Astrocyte (in vitro differentiated cells and primary cell): Measurements from ENCODE around the gene SNX2. TPM values are rescaled to one million over a fixed set of nuclear protein-coding genes. Genes with fewer than 3 reads are reported as not detected.

Experiments
- DNase-seq: peaks from one replicate; pipeline ENCODE4 v3.0.0-alpha.2; 2010; ENCODE audit warnings: low read depth
- FAIRE-seq: peaks from 2 replicates; lab custom pipeline; 2011; peaks lifted over from hg19 to GRCh38; lab: Jason Lieb, UNC
- H2AFZ ChIP-seq: 2 replicates; pipeline ENCODE4 v1.6.0; 2012; ENCODE audit warnings: low read depth, low read length, inconsistent platforms
- H3K27ac ChIP-seq: 2 replicates; pipeline ENCODE4 v1.5.1; 2011; ENCODE audit warnings: low read depth, low read length, inconsistent platforms
- H3K27me3 ChIP-seq: 2 replicates; pipeline ENCODE4 v1.6.0; 2011; ENCODE audit warnings: low read length, inconsistent platforms; ENCODE audit not compliant: insufficient read depth
- H3K36me3 ChIP-seq: 2 replicates; pipeline ENCODE4 v1.5.1; 2011; ENCODE audit warnings: low read length, inconsistent platforms; ENCODE audit not compliant: insufficient read depth
- H3K4me1 ChIP-seq: 2 replicates; pipeline ENCODE4 v1.5.1; 2011; ENCODE audit warnings: low read length, inconsistent platforms; ENCODE audit not compliant: insufficient read depth
- H3K4me2 ChIP-seq: 2 replicates; pipeline ENCODE4 v1.6.0; 2012; ENCODE audit warnings: low read length, inconsistent platforms
- H3K4me3 ChIP-seq: 2 replicates; pipeline ENCODE4 v1.5.1; 2011; ENCODE audit warnings: low read depth, mild to moderate bottlenecking, low read length, inconsistent platforms; ENCODE audit not compliant: insufficient read depth
- H3K79me2 ChIP-seq: 2 replicates; pipeline ENCODE4 v1.6.0; 2012; ENCODE audit warnings: mild to moderate bottlenecking, low read length, inconsistent platforms; ENCODE audit not compliant: insufficient read depth
- H3K9ac ChIP-seq: 2 replicates; pipeline ENCODE4 v1.6.0; 2012; ENCODE audit warnings: mild to moderate bottlenecking, low read length, inconsistent platforms
- H3K9me3 ChIP-seq: 2 replicates; pipeline ENCODE4 v1.5.1; 2012; ENCODE audit warnings: low read depth, mild to moderate bottlenecking, low read length, inconsistent platforms; ENCODE audit not compliant: insufficient read depth
- H4K20me1 ChIP-seq: 2 replicates; pipeline ENCODE4 v1.6.0; 2012; ENCODE audit warnings: low read length, inconsistent platforms; ENCODE audit not compliant: insufficient read depth
- H3K27ac Mint-ChIP-seq: one replicate; pipeline ENCODE4 v1.8.0; 2021; ENCODE audit warnings: mild to moderate bottlenecking, mixed read lengths; ENCODE audit not compliant: unreplicated experiment
- H3K27me3 Mint-ChIP-seq: one replicate; pipeline ENCODE4 v1.8.0; 2021; ENCODE audit warnings: low read depth, mixed read lengths; ENCODE audit not compliant: unreplicated experiment
- H3K36me3 Mint-ChIP-seq: one replicate; pipeline ENCODE4 v1.8.0; 2021; ENCODE audit warnings: low read depth, mixed read lengths; ENCODE audit not compliant: unreplicated experiment
- H3K4me1 Mint-ChIP-seq: one replicate; pipeline ENCODE4 v1.8.0; 2021; ENCODE audit warnings: low read depth, mixed read lengths; ENCODE audit not compliant: unreplicated experiment
- H3K4me3 Mint-ChIP-seq: one replicate; pipeline ENCODE4 v1.8.0; 2021; ENCODE audit warnings: mild to moderate bottlenecking, moderate library complexity, mixed read lengths; ENCODE audit not compliant: unreplicated experiment
- H3K9me3 Mint-ChIP-seq: one replicate; pipeline ENCODE4 v1.8.0; 2021; ENCODE audit warnings: mild to moderate bottlenecking, mixed read lengths; ENCODE audit not compliant: unreplicated experiment
- CTCF ChIP-seq: IDR thresholded peaks from 2 replicates; pipeline ENCODE4 v1.5.1; 2011; ENCODE audit warnings: low read depth, mild to moderate bottlenecking, inconsistent platforms, low read length, moderate library complexity; ENCODE audit not compliant: insufficient read depth
- EZH2 ChIP-seq: IDR thresholded peaks from 2 replicates; pipeline ENCODE4 v1.6.1; 2012; ENCODE audit warnings: mild to moderate bottlenecking, low read length, inconsistent platforms; ENCODE audit not compliant: insufficient read depth
- total RNA-seq: library from RNA; stranded (reverse); gene quantifications from 2 replicates; pipeline ENCODE4 v1.2.1, GENCODE V29; 2021

The SNX2 gene
- total RNA-seq, 1 donor from 2014 or later, result 87.2 TPM

GRCh38 chr5:122863240-122863639, 88.4 kb downstream of the SNX2 start:
- peaks cover 12% of the 10 kb centered on the region for H3K36me3 Mint-ChIP-seq
- no peak overlapping the region for H2AFZ ChIP-seq
- peaks cover 41% of the 10 kb centered on the region for H4K20me1 ChIP-seq
- H3K9me3 Mint-ChIP-seq, result no peaks in the 10 kb centered on the region
- H3K36me3 ChIP-seq, result peaks cover 4% of the 10 kb centered on the region
- H3K27ac ChIP-seq, result no peak overlapping the region
- peaks cover 32% of the 10 kb centered on the region for H3K79me2 ChIP-seq
- H3K9ac ChIP-seq, result no peak overlapping the region
- no peak overlapping the region for H3K4me3 ChIP-seq
- no peak overlapping the region for H3K4me3 Mint-ChIP-seq
- H3K4me2 ChIP-seq, result no peak overlapping the region
- H3K27me3 Mint-ChIP-seq, result no peaks in the 10 kb centered on the region
- H3K27me3 ChIP-seq, result no peaks in the 10 kb centered on the region
- peaks cover 5% of the 10 kb centered on the region for H3K4me1 Mint-ChIP-seq
- H3K27ac Mint-ChIP-seq, result no peak overlapping the region
- FAIRE-seq (no peak), DNase-seq (no peak)
- H3K4me1 ChIP-seq, result no peaks in the 10 kb centered on the region
- H3K9me3 ChIP-seq, result no peaks in the 10 kb centered on the region
- no peak for TF ChIP-seq EZH2
- TF ChIP-seq CTCF, result no peak

GRCh38 chr5:122863721-122864120, 88.8 kb downstream of the SNX2 start:
- peaks cover 28% of the 10 kb centered on the region for H3K79me2 ChIP-seq
- peaks cover 4% of the 10 kb centered on the region for H3K36me3 ChIP-seq

More at GRCh38 chr5:122863721-122864120, 88.8 kb downstream of the SNX2 start:
- Histone ChIP-seq H4K20me1 (peaks cover 37% of the 10 kb centered on the region), H3K9ac (no peak overlapping the region), H3K4me1 (no peaks in the 10 kb centered on the region), H3K9me3 (no peaks in the 10 kb centered on the region), H3K27me3 (no peaks in the 10 kb centered on the region), H3K4me3 (no peak overlapping the region), H3K27ac (no peak overlapping the region), H2AFZ (no peak overlapping the region), H3K4me2 (no peak overlapping the region)
- Mint-ChIP-seq H3K4me1 (peaks cover 5% of the 10 kb centered on the region), H3K9me3 (no peaks in the 10 kb centered on the region), H3K4me3 (no peak overlapping the region), H3K27me3 (no peaks in the 10 kb centered on the region), H3K27ac (no peak overlapping the region), H3K36me3 (peaks cover 14% of the 10 kb centered on the region)
- no peak for FAIRE-seq
- no peak for TF ChIP-seq CTCF
- no peak for TF ChIP-seq EZH2
- no peak for DNase-seq
